ENCODE results near the gene HIF1AN.
"Not testable (repeated sequence)": the region's sequence is repeated elsewhere in the genome, so short reads cannot be mapped to it uniquely, and the experiment has no call there.

The HIF1AN gene

GRCh38 chr10:100567249-100567648 lies 31.5 kb downstream of the HIF1AN start:
- DNase-seq (ENCODE audit: low spot score): no peak

GRCh38 chr10:100567826-100568225 lies 32.1 kb downstream of the HIF1AN start:
- no peak for DNase-seq (ENCODE audit: low spot score)

- no peak for DNase-seq (ENCODE audit: low spot score)
Measured at GRCh38 chr10:100568912-100569311, 33.2 kb downstream of the HIF1AN start.

GRCh38 chr10:100569687-100570481 lies 34.1 kb downstream of the HIF1AN start:
- DNase-seq (ENCODE audit: low spot score): no peak

- no peak for DNase-seq (ENCODE audit: low spot score)
Measured at GRCh38 chr10:100570506-100570905, 34.8 kb downstream of the HIF1AN start.

GRCh38 chr10:100571084-100571856 lies 35.5 kb downstream of the HIF1AN start:
- no peak for DNase-seq (ENCODE audit: low spot score)

GRCh38 chr10:100575146-100575545 lies 39.4 kb downstream of the HIF1AN start:
- not testable (repeated sequence) for DNase-seq (ENCODE audit: low spot score)

- DNase-seq (ENCODE audit: low spot score): no peak
Measured at GRCh38 chr10:100575585-100576281, 40.0 kb downstream of the HIF1AN start.

GRCh38 chr10:100576282-100576635 lies 40.5 kb downstream of the HIF1AN start:
- no peak for DNase-seq (ENCODE audit: low spot score)

- DNase-seq (ENCODE audit: low spot score): no peak
Measured at GRCh38 chr10:100579261-100580090, 43.7 kb downstream of the HIF1AN start.

- no peak for DNase-seq (ENCODE audit: low spot score)
Measured at GRCh38 chr10:100586959-100587358, 51.2 kb downstream of the HIF1AN start.

- no peak for DNase-seq (ENCODE audit: low spot score)
Measured at GRCh38 chr10:100598166-100598565, 62.4 kb downstream of the HIF1AN start.

GRCh38 chr10:100600218-100600617 lies 64.5 kb downstream of the HIF1AN start:
- no peak for DNase-seq (ENCODE audit: low spot score)

GRCh38 chr10:100607439-100607838 lies 71.7 kb downstream of the HIF1AN start:
- DNase-seq (ENCODE audit: low spot score): no peak

All from cerebellar cortex (tissue), 1 donor.